ENCODE measurements around the gene IFFO2. TPM values are rescaled to one million over a fixed set of nuclear protein-coding genes. Genes with fewer than 3 reads are reported as not detected.

IFFO2 gene
- total and polyA plus RNA-seq, 2 donors (not counting 1 experiment from before 2014, with no cell fraction given), result 5.8 to 10.4 TPM

DNA sequence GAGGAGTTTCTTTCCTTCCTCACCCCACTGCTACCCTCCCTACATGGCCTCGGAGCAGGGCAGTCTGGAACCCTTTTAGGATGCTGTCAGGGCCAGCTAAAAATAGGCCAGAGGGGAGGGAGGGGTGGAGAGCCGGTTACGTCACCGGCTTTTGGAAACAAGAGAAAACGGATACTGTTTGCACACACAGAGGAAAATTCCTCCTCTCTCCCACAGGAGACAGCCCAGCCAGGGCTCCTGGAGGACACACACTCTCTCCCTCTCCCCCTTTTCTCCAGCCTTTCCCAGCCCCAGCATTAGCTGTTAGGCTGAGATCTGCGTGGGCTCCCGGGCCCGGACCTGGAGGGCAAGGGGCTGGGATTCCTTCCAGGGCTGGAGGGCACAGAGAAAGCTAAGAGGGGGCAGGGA lies 34.2 kb downstream of the IFFO2 start:
- DNase-seq (ENCODE audit: low read depth in 2 of 2), result peak; percentile 91
- H4K20me1 ChIP-seq (ENCODE audit: control insufficient read depth, extremely low read depth, insufficient read depth, low read length), result no peaks in the 10 kb centered on the region
- H3K4me2 ChIP-seq (ENCODE audit: extremely low read depth, insufficient read depth, low read length), result peak overlapping the region; percentile 42
- no peak overlapping the region for H2AFZ ChIP-seq (ENCODE audit: low read length)
- TF ChIP-seq, protein P1, sequence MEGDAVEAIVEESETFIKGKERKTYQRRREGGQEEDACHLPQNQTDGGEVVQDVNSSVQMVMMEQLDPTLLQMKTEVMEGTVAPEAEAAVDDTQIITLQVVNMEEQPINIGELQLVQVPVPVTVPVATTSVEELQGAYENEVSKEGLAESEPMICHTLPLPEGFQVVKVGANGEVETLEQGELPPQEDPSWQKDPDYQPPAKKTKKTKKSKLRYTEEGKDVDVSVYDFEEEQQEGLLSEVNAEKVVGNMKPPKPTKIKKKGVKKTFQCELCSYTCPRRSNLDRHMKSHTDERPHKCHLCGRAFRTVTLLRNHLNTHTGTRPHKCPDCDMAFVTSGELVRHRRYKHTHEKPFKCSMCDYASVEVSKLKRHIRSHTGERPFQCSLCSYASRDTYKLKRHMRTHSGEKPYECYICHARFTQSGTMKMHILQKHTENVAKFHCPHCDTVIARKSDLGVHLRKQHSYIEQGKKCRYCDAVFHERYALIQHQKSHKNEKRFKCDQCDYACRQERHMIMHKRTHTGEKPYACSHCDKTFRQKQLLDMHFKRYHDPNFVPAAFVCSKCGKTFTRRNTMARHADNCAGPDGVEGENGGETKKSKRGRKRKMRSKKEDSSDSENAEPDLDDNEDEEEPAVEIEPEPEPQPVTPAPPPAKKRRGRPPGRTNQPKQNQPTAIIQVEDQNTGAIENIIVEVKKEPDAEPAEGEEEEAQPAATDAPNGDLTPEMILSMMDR (conservative IDR thresholded peaks at IDR 0.05 in 1 of 2, IDR thresholded peaks at IDR 0.05 in 1 of 2; ENCODE audit: low read depth in 1 of 2, low read length in 2 of 2), result peak in 1 of 2 donors; percentile 33
- TF ChIP-seq EZH2 (IDR thresholded peaks at IDR 0.05; ENCODE audit: low read length, missing control alignments), result no peak
- H3K36me3 ChIP-seq (ENCODE audit: control insufficient read depth, insufficient read depth, low read length), result peaks cover 2% of the 10 kb centered on the region
- peak overlapping the region; percentile 65 for H3K27ac ChIP-seq (ENCODE audit: insufficient read depth, low read length)
- peaks cover 23% of the 10 kb centered on the region for H3K79me2 ChIP-seq (ENCODE audit: control insufficient read depth, insufficient read depth, low read length)
- H3K4me3 ChIP-seq (replicated peaks in 1 of 4; ENCODE audit: control extremely low read depth in 1 of 4, insufficient read depth in 1 of 4, low read depth in 3 of 4, low read length in 4 of 4), result peak overlapping the region in 1 of 4 experiments; percentile 16
- no peaks in the 10 kb centered on the region for H3K9me3 ChIP-seq (ENCODE audit: control insufficient read depth, insufficient read depth, low read depth, low read length)
- no peaks in the 10 kb centered on the region for H3K27me3 ChIP-seq (ENCODE audit: control insufficient read depth, insufficient read depth, low read length)
- no peak overlapping the region for H3K9ac ChIP-seq (ENCODE audit: insufficient read depth, low read length)
- H3K4me1 ChIP-seq (ENCODE audit: control insufficient read depth, extremely low read depth, insufficient read depth, low read length), result peaks cover 36% of the 10 kb centered on the region

DNA sequence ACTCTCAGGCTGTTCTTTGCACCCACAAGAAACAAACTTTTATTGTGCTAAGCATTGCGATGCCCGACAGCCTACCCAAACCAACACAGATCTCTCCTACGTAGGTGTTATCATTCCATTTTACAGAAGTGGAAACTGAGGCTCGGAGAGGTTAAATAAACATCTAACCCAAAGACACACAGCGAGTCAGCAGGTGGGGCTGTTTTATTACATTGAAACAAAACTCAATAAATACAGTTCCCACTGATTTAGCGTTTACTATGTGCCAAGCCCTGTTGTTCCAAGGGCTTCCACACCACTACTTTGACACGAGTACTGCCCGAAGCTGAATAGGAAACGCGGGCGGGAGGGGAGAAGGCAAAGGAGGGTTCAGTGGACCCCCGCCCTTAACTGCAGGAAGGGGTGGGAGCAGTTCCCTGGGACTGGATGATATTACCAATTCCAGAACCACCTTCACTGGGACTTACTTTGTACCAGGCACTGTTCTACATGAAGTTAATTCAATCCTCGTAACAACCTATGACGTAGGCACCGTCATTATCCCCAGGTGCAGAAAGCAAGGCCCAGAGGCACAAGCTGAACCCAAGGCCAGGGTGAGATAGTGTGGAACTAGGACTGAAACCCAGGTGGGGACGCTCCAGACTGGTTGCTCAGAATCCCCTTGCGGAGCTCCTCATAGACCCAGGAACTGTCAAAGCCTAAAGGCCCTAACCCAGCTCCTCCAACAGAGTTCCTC lies 34.8 kb downstream of the IFFO2 start:
- H3K4me1 ChIP-seq (ENCODE audit: control insufficient read depth, extremely low read depth, insufficient read depth, low read length), result peaks cover 29% of the 10 kb centered on the region
- H3K27me3 ChIP-seq (ENCODE audit: control insufficient read depth, insufficient read depth, low read length), result no peaks in the 10 kb centered on the region
- peak overlapping the region; percentile 65 for H3K27ac ChIP-seq (ENCODE audit: insufficient read depth, low read length)
- no peak overlapping the region for H3K4me3 ChIP-seq (replicated peaks in 1 of 4; ENCODE audit: control extremely low read depth in 1 of 4, insufficient read depth in 1 of 4, low read depth in 3 of 4, low read length in 4 of 4)
- peak overlapping the region; percentile 11 for H3K9ac ChIP-seq (ENCODE audit: insufficient read depth, low read length)
- TF ChIP-seq, protein P1 (conservative IDR thresholded peaks at IDR 0.05 in 1 of 2, IDR thresholded peaks at IDR 0.05 in 1 of 2; ENCODE audit: low read depth in 1 of 2, low read length in 2 of 2), result peak in 1 of 2 donors; percentile 19
- no peak for TF ChIP-seq EZH2 (IDR thresholded peaks at IDR 0.05; ENCODE audit: low read length, missing control alignments)
- no peak for DNase-seq (ENCODE audit: low read depth in 2 of 2)
- no peak overlapping the region for H2AFZ ChIP-seq (ENCODE audit: low read length)
- H3K79me2 ChIP-seq (ENCODE audit: control insufficient read depth, insufficient read depth, low read length), result peaks cover 19% of the 10 kb centered on the region
- H3K4me2 ChIP-seq (ENCODE audit: extremely low read depth, insufficient read depth, low read length), result peak overlapping the region; percentile 42
- no peaks in the 10 kb centered on the region for H3K9me3 ChIP-seq (ENCODE audit: control insufficient read depth, insufficient read depth, low read depth, low read length)
- H4K20me1 ChIP-seq (ENCODE audit: control insufficient read depth, extremely low read depth, insufficient read depth, low read length), result no peaks in the 10 kb centered on the region
- H3K36me3 ChIP-seq (ENCODE audit: control insufficient read depth, insufficient read depth, low read length), result peaks cover 2% of the 10 kb centered on the region

DNA sequence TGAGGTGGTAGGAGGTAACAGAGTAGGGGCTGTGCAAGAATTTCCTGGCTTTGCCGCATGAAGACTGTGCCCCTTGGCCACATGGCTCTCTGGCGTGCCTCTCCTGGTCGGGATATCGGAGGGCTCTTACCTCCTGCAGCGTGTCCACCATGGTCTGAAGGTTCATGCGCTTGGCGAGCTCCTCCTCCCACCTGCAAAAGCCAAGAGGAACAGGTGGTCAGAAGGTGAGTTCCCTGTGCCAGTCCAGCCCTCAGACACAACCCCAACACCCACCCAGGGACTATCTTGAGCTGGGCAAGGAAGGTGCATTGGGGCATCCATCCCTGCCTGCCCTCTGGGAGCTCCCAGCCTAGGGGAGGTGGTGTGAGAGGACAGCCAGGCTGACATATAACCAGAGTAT lies 35.5 kb downstream of the IFFO2 start:
- TF ChIP-seq, protein P1 (conservative IDR thresholded peaks at IDR 0.05 in 1 of 2, IDR thresholded peaks at IDR 0.05 in 1 of 2; ENCODE audit: low read depth in 1 of 2, low read length in 2 of 2), result no peak
- no peak for TF ChIP-seq EZH2 (IDR thresholded peaks at IDR 0.05; ENCODE audit: low read length, missing control alignments)
- no peaks in the 10 kb centered on the region for H4K20me1 ChIP-seq (ENCODE audit: control insufficient read depth, extremely low read depth, insufficient read depth, low read length)
- H3K4me2 ChIP-seq (ENCODE audit: extremely low read depth, insufficient read depth, low read length), result no peak overlapping the region
- H3K9ac ChIP-seq (ENCODE audit: insufficient read depth, low read length), result no peak overlapping the region
- peaks cover 2% of the 10 kb centered on the region for H3K36me3 ChIP-seq (ENCODE audit: control insufficient read depth, insufficient read depth, low read length)
- no peaks in the 10 kb centered on the region for H3K27me3 ChIP-seq (ENCODE audit: control insufficient read depth, insufficient read depth, low read length)
- no peaks in the 10 kb centered on the region for H3K9me3 ChIP-seq (ENCODE audit: control insufficient read depth, insufficient read depth, low read depth, low read length)
- H3K4me3 ChIP-seq (replicated peaks in 1 of 4; ENCODE audit: control extremely low read depth in 1 of 4, insufficient read depth in 1 of 4, low read depth in 3 of 4, low read length in 4 of 4), result no peak overlapping the region
- peaks cover 19% of the 10 kb centered on the region for H3K79me2 ChIP-seq (ENCODE audit: control insufficient read depth, insufficient read depth, low read length)
- peaks cover 23% of the 10 kb centered on the region for H3K4me1 ChIP-seq (ENCODE audit: control insufficient read depth, extremely low read depth, insufficient read depth, low read length)
- DNase-seq (ENCODE audit: low read depth in 2 of 2), result no peak
- no peak overlapping the region for H2AFZ ChIP-seq (ENCODE audit: low read length)
- no peak overlapping the region for H3K27ac ChIP-seq (ENCODE audit: insufficient read depth, low read length)
